ENCODE results near the gene VWA3A. TPM values are rescaled to one million over a fixed set of nuclear protein-coding genes. Genes with fewer than 3 reads are reported as not detected.

The VWA3A gene
- total RNA-seq, 1 experiment from 2014 or later, result 0.64 TPM

GRCh38 chr16:22139732-22140131, 47.4 kb downstream of the VWA3A start:
- ChIA-PET POLR2A (ENCODE audit: low non-redundant PET) (no interaction called here), CTCF (interaction anchor here (0.6 to 0.7 kb wide), 2 partner anchors 56 to 170 kb away, joined by 4 read pairs; no protein-coding TSS in a partner anchor)
- Histone ChIP-seq H3K36me3 (ENCODE audit: insufficient read depth, low read length, poor library complexity, severe bottlenecking) (no peaks in the 10 kb centered on the region), H3K9me3 (ENCODE audit: low read depth, low read length, poor library complexity, severe bottlenecking) (no peaks in the 10 kb centered on the region), H3K4me1 (ENCODE audit: insufficient read depth, low read length, poor library complexity, severe bottlenecking) (no peaks in the 10 kb centered on the region), H3K27ac (ENCODE audit: low read depth, low read length, poor library complexity, severe bottlenecking) (no peak overlapping the region), H3K27me3 (replicated peaks; ENCODE audit: insufficient read depth, low read depth, low read length, poor library complexity) (no peaks in the 10 kb centered on the region), H3K4me3 (ENCODE audit: low read depth, low read length, poor library complexity, severe bottlenecking) (no peak overlapping the region)
- BruUV-seq (replicated peaks), result no TSS peak
- intact Hi-C loops (cut with micrococcal nuclease; ENCODE audit: unreplicated experiment), result no loop called here
- TF ChIP-seq, protein P1, sequence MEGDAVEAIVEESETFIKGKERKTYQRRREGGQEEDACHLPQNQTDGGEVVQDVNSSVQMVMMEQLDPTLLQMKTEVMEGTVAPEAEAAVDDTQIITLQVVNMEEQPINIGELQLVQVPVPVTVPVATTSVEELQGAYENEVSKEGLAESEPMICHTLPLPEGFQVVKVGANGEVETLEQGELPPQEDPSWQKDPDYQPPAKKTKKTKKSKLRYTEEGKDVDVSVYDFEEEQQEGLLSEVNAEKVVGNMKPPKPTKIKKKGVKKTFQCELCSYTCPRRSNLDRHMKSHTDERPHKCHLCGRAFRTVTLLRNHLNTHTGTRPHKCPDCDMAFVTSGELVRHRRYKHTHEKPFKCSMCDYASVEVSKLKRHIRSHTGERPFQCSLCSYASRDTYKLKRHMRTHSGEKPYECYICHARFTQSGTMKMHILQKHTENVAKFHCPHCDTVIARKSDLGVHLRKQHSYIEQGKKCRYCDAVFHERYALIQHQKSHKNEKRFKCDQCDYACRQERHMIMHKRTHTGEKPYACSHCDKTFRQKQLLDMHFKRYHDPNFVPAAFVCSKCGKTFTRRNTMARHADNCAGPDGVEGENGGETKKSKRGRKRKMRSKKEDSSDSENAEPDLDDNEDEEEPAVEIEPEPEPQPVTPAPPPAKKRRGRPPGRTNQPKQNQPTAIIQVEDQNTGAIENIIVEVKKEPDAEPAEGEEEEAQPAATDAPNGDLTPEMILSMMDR (conservative IDR thresholded peaks at IDR 0.05; ENCODE audit: low read depth, low read length), result no peak
- TF ChIP-seq EZH2 (IDR thresholded peaks at IDR 0.05; ENCODE audit: borderline replicate concordance, low read depth, low read length, poor library complexity, severe bottlenecking), result no peak
- no peak for DNase-seq (ENCODE audit: low spot score)

DNA sequence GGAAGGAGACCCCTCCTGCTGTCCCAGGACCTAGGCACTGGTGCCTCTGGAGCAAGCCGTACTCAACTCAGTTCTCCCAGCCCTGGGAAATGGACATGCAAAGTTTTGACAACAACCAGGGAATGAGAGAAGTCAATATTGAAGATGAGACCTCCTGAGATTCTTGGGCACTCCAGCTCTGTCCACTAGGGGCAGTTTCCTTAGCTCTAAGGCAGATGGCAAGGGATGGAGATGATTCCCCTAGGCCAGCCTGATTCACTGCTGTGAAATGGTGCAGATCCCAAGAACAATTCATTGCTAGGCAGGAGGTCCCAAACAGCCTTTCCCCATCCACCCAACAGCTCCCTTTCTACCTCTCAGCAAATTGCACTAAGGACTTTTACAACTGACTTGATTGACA, 49.4 kb downstream of the VWA3A start:
- no peaks in the 10 kb centered on the region for H3K36me3 ChIP-seq (ENCODE audit: insufficient read depth, low read length, poor library complexity, severe bottlenecking)
- H3K27ac ChIP-seq (ENCODE audit: low read depth, low read length, poor library complexity, severe bottlenecking), result no peak overlapping the region
- POLR2A ChIA-PET (ENCODE audit: low non-redundant PET), result no interaction called here
- TF ChIP-seq, protein P1 (conservative IDR thresholded peaks at IDR 0.05; ENCODE audit: low read depth, low read length), result peak; percentile 56
- no peak for TF ChIP-seq EZH2 (IDR thresholded peaks at IDR 0.05; ENCODE audit: borderline replicate concordance, low read depth, low read length, poor library complexity, severe bottlenecking)
- CTCF ChIA-PET, result interaction anchor here (0.6 to 1.4 kb wide), 4 partner anchors 9 to 64 kb away, joined by 3 to 5 read pairs (median 4); no protein-coding TSS in a partner anchor
- intact Hi-C loops (cut with micrococcal nuclease; ENCODE audit: unreplicated experiment), result no loop called here
- no peaks in the 10 kb centered on the region for H3K4me1 ChIP-seq (ENCODE audit: insufficient read depth, low read length, poor library complexity, severe bottlenecking)
- H3K27me3 ChIP-seq (replicated peaks; ENCODE audit: insufficient read depth, low read depth, low read length, poor library complexity), result no peaks in the 10 kb centered on the region
- no peaks in the 10 kb centered on the region for H3K9me3 ChIP-seq (ENCODE audit: low read depth, low read length, poor library complexity, severe bottlenecking)
- peak; percentile 36 for DNase-seq (ENCODE audit: low spot score)
- no TSS peak for BruUV-seq (replicated peaks)
- H3K4me3 ChIP-seq (ENCODE audit: low read depth, low read length, poor library complexity, severe bottlenecking), result no peak overlapping the region

GRCh38 chr16:22144520-22144919, 52.2 kb downstream of the VWA3A start:
- TF ChIP-seq EZH2 (IDR thresholded peaks at IDR 0.05; ENCODE audit: borderline replicate concordance, low read depth, low read length, poor library complexity, severe bottlenecking), result no peak
- TF ChIP-seq, protein P1 (conservative IDR thresholded peaks at IDR 0.05; ENCODE audit: low read depth, low read length), result no peak
- Histone ChIP-seq H3K9me3 (ENCODE audit: low read depth, low read length, poor library complexity, severe bottlenecking) (no peaks in the 10 kb centered on the region), H3K36me3 (ENCODE audit: insufficient read depth, low read length, poor library complexity, severe bottlenecking) (no peaks in the 10 kb centered on the region), H3K4me3 (ENCODE audit: low read depth, low read length, poor library complexity, severe bottlenecking) (no peak overlapping the region), H3K27ac (ENCODE audit: low read depth, low read length, poor library complexity, severe bottlenecking) (no peak overlapping the region), H3K27me3 (replicated peaks; ENCODE audit: insufficient read depth, low read depth, low read length, poor library complexity) (no peaks in the 10 kb centered on the region), H3K4me1 (ENCODE audit: insufficient read depth, low read length, poor library complexity, severe bottlenecking) (no peaks in the 10 kb centered on the region)
- no peak for DNase-seq (ENCODE audit: low spot score)
- ChIA-PET CTCF (no interaction called here), POLR2A (ENCODE audit: low non-redundant PET) (interaction anchor here (0.6 kb wide), 2 partner anchors 9 to 110 kb away, joined by 17 to 18 read pairs; no protein-coding TSS in a partner anchor)
- intact Hi-C loops (cut with micrococcal nuclease; ENCODE audit: unreplicated experiment), result no loop called here
- BruUV-seq (replicated peaks), result no TSS peak
